ENCODE results near the gene CASTOR1. TPM values are rescaled to one million over a fixed set of nuclear protein-coding genes. Genes with fewer than 3 reads are reported as not detected.

Gene CASTOR1
- polyA plus RNA-seq, 1 experiment: 12.0 TPM

- no peak overlapping the region for H3K27ac ChIP-seq (ENCODE audit: low read depth, low read length)
- no peaks in the 10 kb centered on the region for H3K27me3 ChIP-seq (ENCODE audit: control insufficient read depth, insufficient read depth, low read length)
- CTCF ChIA-PET: interaction anchor here (1.0 to 1.7 kb wide), 3 partner anchors 12 to 20 kb away, joined by 3 to 9 read pairs (median 4); no protein-coding TSS in a partner anchor
- H3K4me3 ChIP-seq (ENCODE audit: low read depth, low read length): no peak overlapping the region
- no peak for DNase-seq (ENCODE audit: low read depth, low spot score)
- H3K9me3 ChIP-seq (ENCODE audit: control insufficient read depth, insufficient read depth, low read length): no peaks in the 10 kb centered on the region; the same call in 1 of the 2 replicates
- TF ChIP-seq, protein P1, sequence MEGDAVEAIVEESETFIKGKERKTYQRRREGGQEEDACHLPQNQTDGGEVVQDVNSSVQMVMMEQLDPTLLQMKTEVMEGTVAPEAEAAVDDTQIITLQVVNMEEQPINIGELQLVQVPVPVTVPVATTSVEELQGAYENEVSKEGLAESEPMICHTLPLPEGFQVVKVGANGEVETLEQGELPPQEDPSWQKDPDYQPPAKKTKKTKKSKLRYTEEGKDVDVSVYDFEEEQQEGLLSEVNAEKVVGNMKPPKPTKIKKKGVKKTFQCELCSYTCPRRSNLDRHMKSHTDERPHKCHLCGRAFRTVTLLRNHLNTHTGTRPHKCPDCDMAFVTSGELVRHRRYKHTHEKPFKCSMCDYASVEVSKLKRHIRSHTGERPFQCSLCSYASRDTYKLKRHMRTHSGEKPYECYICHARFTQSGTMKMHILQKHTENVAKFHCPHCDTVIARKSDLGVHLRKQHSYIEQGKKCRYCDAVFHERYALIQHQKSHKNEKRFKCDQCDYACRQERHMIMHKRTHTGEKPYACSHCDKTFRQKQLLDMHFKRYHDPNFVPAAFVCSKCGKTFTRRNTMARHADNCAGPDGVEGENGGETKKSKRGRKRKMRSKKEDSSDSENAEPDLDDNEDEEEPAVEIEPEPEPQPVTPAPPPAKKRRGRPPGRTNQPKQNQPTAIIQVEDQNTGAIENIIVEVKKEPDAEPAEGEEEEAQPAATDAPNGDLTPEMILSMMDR (IDR thresholded peaks at IDR 0.05; ENCODE audit: low read depth, low read length): no peak
- POLR2A ChIA-PET: no interaction called here
These were observed 21.0 kb downstream of the CASTOR1 start for GRCh38 chr22:30268331-30268730.

GRCh38 chr22:30267382-30268302 is 21.7 kb downstream of the CASTOR1 start:
- no peaks in the 10 kb centered on the region; the same call in 1 of the 2 replicates for H3K9me3 ChIP-seq (ENCODE audit: control insufficient read depth, insufficient read depth, low read length)
- no peak for DNase-seq (ENCODE audit: low read depth, low spot score)
- ChIA-PET POLR2A (no interaction called here), CTCF (interaction anchor here (1.2 to 1.7 kb wide), 2 partner anchors 13 to 20 kb away, joined by 3 to 4 read pairs; no protein-coding TSS in a partner anchor)
- H3K4me3 ChIP-seq (ENCODE audit: low read depth, low read length): no peak overlapping the region
- no peaks in the 10 kb centered on the region for H3K27me3 ChIP-seq (ENCODE audit: control insufficient read depth, insufficient read depth, low read length)
- H3K27ac ChIP-seq (ENCODE audit: low read depth, low read length): no peak overlapping the region
- TF ChIP-seq, protein P1 (IDR thresholded peaks at IDR 0.05; ENCODE audit: low read depth, low read length): no peak

DNA sequence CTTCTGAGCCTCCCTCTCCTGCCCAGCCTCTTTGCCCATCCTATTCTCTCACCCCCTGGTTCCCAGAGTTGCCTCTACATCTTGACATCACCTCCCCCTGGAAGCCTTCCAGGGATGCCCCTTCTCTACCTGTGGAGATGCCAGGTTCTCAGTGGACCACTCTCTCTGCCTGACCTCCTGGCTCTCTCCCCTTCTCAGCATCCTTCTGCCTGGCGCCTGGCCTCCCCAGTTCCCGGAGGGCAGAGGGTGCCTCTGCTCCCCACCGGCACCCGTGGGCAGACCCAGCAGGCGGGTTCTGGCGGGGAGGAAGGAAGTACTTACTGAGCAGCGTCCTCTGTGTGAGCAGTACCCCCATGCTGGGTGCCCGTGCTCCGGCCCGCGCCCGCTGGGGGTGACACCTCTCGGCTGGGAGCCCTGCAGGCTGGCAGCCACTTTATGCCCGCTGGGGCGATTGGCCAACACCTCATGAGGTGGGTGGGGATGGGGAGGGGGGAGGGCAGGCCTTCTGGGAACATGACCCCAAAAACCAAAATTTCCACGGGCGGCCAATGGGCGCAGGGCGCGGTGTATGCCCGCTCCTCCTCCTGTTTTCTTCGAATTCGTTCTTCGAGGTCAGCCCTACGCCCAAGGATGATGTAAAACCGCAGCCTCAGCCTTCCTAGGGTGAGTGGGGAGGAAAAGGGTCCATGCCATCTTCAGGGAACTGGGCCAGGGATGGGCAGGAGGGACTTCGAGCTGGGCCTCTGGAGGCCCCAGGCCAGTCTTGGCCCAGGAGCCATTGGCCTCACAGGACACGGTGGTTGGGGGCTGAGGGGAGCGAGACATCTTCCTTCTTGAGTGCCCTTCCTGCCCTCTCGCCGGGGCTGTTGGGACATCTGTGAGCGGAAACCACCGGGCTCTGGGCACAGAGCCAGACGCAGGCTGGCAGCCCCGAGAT is 22.6 kb downstream of the CASTOR1 start, which contains the start of gene OSM:
Gene OSM, minus strand, starts transcription at position 407 of the 937 bp plus-strand sequence. Its CDS starts 52 bp downstream, at position 355.
- TF ChIP-seq, protein P1 (IDR thresholded peaks at IDR 0.05; ENCODE audit: low read depth, low read length): no peak
- CTCF ChIA-PET: interaction anchor here (1.0 kb wide), 1 partner anchor 21 kb away, joined by 4 read pairs; no protein-coding TSS in a partner anchor
- DNase-seq (ENCODE audit: low read depth, low spot score): no peak
- Histone ChIP-seq H3K4me3 (ENCODE audit: low read depth, low read length) (no peak within 1 kb of the TSS), H3K27ac (ENCODE audit: low read depth, low read length) (no peak within 1 kb of the TSS), H3K9me3 (ENCODE audit: control insufficient read depth, insufficient read depth, low read length) (no peaks in the 10 kb centered on the region; the same call in 1 of the 2 replicates), H3K27me3 (ENCODE audit: control insufficient read depth, insufficient read depth, low read length) (no peaks in the 10 kb centered on the region)
- POLR2A ChIA-PET: no interaction called here

DNA sequence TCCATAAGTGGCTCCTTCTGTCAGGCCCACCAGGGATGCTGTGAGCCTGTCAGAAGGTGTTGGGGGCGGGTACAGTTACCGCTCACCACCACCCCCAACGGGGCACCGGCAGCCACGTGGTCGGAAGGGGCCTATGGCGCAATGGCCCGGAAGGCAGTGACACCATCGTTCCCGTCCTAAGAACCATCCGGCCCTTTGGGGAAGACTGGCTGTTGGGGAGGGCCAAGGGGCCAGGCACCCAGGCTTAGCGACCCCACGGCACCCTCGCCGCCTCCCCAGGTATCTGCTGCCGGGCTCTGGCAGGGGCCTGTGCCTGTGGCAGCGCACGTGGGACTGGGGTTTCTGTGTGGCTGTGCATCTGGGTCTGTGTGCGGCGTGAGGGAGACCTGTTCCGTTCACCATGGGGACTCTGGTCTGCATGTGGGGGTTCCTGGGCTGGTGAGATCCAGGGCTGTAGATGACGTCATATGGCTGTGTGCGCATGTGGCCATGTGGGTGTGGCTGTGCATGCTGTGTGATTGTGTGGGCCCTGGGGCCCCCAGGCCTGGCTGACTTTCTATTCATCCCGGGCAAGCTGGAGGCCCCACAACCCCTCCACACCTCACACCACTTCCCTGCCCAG is 23.4 kb downstream of the CASTOR1 start:
- Histone ChIP-seq H3K27me3 (ENCODE audit: control insufficient read depth, insufficient read depth, low read length) (no peaks in the 10 kb centered on the region), H3K9me3 (ENCODE audit: control insufficient read depth, insufficient read depth, low read length) (no peaks in the 10 kb centered on the region; the same call in 1 of the 2 replicates), H3K27ac (ENCODE audit: low read depth, low read length) (no peak overlapping the region), H3K4me3 (ENCODE audit: low read depth, low read length) (no peak overlapping the region)
- TF ChIP-seq, protein P1 (IDR thresholded peaks at IDR 0.05; ENCODE audit: low read depth, low read length): no peak
- no peak for DNase-seq (ENCODE audit: low read depth, low spot score)
- POLR2A ChIA-PET: no interaction called here
- CTCF ChIA-PET: interaction anchor here (1.0 kb wide), 1 partner anchor 22 kb away, joined by 4 read pairs; no protein-coding TSS in a partner anchor
